Type B pancreatic cell (in vitro differentiated cells): Measurements from ENCODE around the gene ABHD16B. TPM values are rescaled to one million over a fixed set of nuclear protein-coding genes. Genes with fewer than 3 reads are reported as not detected.

Experiments used
- DNase-seq: peaks from one replicate; pipeline ENCODE4 v3.0.0; 2021; ENCODE audit warnings: mixed read lengths; ENCODE audit not compliant: unreplicated experiment; ENCODE audit errors: extremely low spot score
- H3K27ac Mint-ChIP-seq: 2 replicates; pipeline ENCODE4 v1.8.0; 2021; ENCODE audit warnings: mild to moderate bottlenecking, mixed read lengths
- H3K27me3 Mint-ChIP-seq: 2 replicates; pipeline ENCODE4 v1.8.0; 2021; ENCODE audit warnings: mixed read lengths
- H3K36me3 Mint-ChIP-seq: 2 replicates; pipeline ENCODE4 v1.8.0; 2021; ENCODE audit warnings: mixed read lengths
- H3K4me1 Mint-ChIP-seq: one replicate; pipeline ENCODE4 v1.8.0; 2021; ENCODE audit warnings: mixed read lengths; ENCODE audit not compliant: unreplicated experiment
- H3K4me3 Mint-ChIP-seq: 2 replicates; pipeline ENCODE4 v1.8.0; 2021; ENCODE audit warnings: mild to moderate bottlenecking, mixed read lengths
- H3K9me3 Mint-ChIP-seq: 2 replicates; pipeline ENCODE4 v1.8.0; 2021; ENCODE audit warnings: mixed read lengths
- CTCF ChIP-seq: fragments of 200-600 bp; sonication (generic); conservative IDR thresholded peaks from 2 replicates; pipeline ENCODE4 v1.5.0; 2021; ENCODE audit warnings: antibody characterized with exemption, mild to moderate bottlenecking
- total RNA-seq: library from RNA; stranded (reverse); gene quantifications from 2 replicates; pipeline ENCODE4 v1.2.1, GENCODE V29; 2021; ENCODE audit warnings: low replicate concordance

The ABHD16B gene
- total RNA-seq, 1 donor from 2014 or later = not detected

DNA sequence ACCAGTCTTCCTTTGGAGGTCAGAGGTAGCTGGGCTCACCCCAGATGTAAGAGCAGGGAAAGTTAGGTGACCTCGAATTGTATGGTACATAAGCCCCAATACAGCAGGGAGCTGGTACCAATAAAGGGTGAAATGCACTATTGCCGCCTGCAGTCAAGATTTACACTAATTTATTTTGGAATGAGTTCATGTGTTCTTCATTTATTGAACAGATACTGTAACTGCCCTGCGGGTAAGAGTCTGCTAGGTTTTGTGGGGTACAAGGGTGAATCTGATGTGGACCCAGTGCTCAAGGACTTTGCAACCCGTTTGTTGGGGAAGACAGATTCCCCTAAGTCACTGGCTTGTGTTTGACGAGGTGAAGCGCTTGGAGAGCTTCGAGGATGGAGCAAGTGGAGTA, 31.1 kb downstream of the ABHD16B start:
- Mint-ChIP-seq H3K4me1 (peaks cover 19% of the 10 kb centered on the region), H3K9me3 (no peaks in the 10 kb centered on the region), H3K27me3 (no peaks in the 10 kb centered on the region), H3K27ac (no peak overlapping the region), H3K4me3 (no peak overlapping the region), H3K36me3 (peaks cover 10% of the 10 kb centered on the region)
- no peak for TF ChIP-seq CTCF
- no peak for DNase-seq

DNA sequence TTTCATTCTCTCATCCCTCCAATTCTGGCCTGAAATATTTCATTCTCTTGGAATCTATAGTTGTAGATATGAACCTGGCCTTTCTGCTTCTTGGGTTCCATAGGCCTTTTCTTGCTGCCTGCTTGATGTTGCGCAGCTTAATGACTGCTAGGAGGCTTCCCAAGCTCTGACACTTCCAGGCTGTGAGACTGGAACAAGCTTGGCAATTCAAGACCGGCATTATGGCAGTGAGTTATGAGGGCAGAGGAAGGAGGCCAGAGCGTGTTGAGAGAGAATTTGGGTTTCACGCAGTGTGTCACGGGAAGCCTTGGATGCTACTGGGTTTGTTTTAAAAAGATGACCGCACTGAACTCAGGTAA, 32.7 kb downstream of the ABHD16B start:
- DNase-seq = no peak
- Mint-ChIP-seq H3K9me3 (no peaks in the 10 kb centered on the region), H3K36me3 (peaks cover 15% of the 10 kb centered on the region), H3K4me1 (peaks cover 27% of the 10 kb centered on the region), H3K27ac (peak overlapping the region; percentile 83), H3K4me3 (peak overlapping the region; percentile 90), H3K27me3 (no peaks in the 10 kb centered on the region)
- no peak for TF ChIP-seq CTCF

GRCh38 chr20:63894358-63895201, 33.3 kb downstream of the ABHD16B start, which contains the start of gene DNAJC5:
Gene DNAJC5, plus strand, starts transcription at chr20:63895126. Its CDS starts 33,220 bp downstream, at chr20:63928346.
- peaks cover 9% of the 10 kb centered on the region for H3K36me3 Mint-ChIP-seq
- no peaks in the 10 kb centered on the region for H3K9me3 Mint-ChIP-seq

DNA sequence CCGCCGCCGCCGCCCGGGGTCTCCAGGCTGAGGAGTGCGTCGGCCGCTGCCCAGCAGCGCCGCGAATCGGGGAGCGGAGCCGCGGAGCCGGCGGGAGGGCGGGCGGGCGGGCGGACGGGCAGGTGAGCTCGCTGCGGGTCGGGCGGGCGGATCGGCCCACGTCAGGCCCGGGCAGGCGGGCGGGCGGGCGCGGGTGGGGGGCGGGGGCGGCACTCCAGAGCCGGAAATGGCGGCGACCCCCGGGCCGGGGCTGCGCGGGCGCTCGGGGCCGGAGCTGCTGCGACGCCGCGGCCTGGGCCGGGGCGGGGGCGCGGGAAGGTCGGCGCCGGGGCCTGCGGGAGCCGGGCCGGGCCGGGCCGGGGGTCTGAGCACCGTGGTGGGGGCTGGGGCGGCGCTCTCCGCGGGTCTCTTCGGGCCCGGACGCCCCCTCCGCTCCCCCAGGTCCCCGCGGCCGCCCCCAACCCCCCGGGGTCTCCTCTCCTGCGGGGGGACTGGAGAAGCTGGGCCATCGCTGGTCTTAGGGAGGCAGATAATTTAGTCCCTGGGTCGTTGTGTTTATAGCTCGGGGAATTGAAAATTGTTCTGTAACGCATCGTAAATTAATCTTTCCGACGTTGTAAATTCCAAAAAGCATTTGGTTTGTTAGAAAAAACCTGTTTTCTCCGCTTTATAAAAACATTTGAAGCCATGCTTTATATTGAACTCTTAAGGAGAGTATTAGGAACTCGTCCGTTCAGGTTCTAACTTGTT, 34.1 kb downstream of the ABHD16B start:
- no peak for DNase-seq
- Mint-ChIP-seq H3K27me3 (no peaks in the 10 kb centered on the region), H3K4me3 (peak overlapping the region; percentile 97), H3K27ac (peak overlapping the region; percentile 95), H3K9me3 (no peaks in the 10 kb centered on the region), H3K36me3 (peaks cover 9% of the 10 kb centered on the region), H3K4me1 (peaks cover 30% of the 10 kb centered on the region)
- no peak for TF ChIP-seq CTCF

More at GRCh38 chr20:63894358-63895201, 33.3 kb downstream of the ABHD16B start, which contains the start of gene DNAJC5:
- Mint-ChIP-seq H3K27me3 (no peaks in the 10 kb centered on the region), H3K4me1 (peaks cover 30% of the 10 kb centered on the region), H3K27ac (peak within 1 kb of the TSS; percentile 95), H3K4me3 (peak within 1 kb of the TSS; percentile 97)
- DNase-seq = peak; percentile 98
- TF ChIP-seq CTCF = no peak

DNA sequence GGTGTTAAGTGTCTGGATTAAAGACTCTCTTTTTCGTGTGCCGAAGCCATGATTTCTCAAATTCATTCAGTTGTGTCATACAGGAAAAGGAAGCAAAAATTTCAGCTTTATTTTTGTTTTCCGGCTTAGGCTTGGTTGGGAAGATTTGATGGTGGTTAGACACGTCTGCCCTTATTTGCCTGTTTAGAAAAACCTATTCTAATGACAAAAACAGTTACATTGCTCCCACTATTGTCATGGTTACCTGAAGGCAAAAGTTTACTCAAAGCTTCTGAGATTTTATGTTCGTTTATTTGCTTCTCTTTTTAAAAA, 34.6 kb downstream of the ABHD16B start:
- H3K36me3 Mint-ChIP-seq = peaks cover 9% of the 10 kb centered on the region
- H3K9me3 Mint-ChIP-seq = no peaks in the 10 kb centered on the region
- H3K4me3 Mint-ChIP-seq = peak overlapping the region; percentile 97
- H3K27me3 Mint-ChIP-seq = no peaks in the 10 kb centered on the region
- DNase-seq = no peak
- H3K27ac Mint-ChIP-seq = peak overlapping the region; percentile 95
- TF ChIP-seq CTCF = no peak
- H3K4me1 Mint-ChIP-seq = peaks cover 30% of the 10 kb centered on the region
